Measurements from ENCODE around the gene MMP20. TPM values are rescaled to one million over a fixed set of nuclear protein-coding genes. Genes with fewer than 3 reads are reported as not detected.

Gene MMP20
- total and polyA plus RNA-seq, 2 of the 13 experiments (the other 11 are each of a cell fraction or from before 2014, with no cell fraction given), result 0.05 TPM; not detected in 1

GRCh38 chr11:102546923-102547471, 78.1 kb downstream of the MMP20 start:
- ChIA-PET POLR2A (no interaction called here), CTCF (ENCODE audit: low intra/inter-chr PET ratio, low total read pairs) (no interaction called here)
- no peaks in the 10 kb centered on the region for H3K4me1 ChIP-seq (ENCODE audit: insufficient read depth, low read length)
- no peaks in the 10 kb centered on the region for H3K79me2 ChIP-seq (ENCODE audit: insufficient read depth, low read length)
- no peak overlapping the region for H3K9ac ChIP-seq (ENCODE audit: insufficient read depth, low read depth, low read length)
- H3K27ac ChIP-seq (ENCODE audit: extremely low read length, insufficient read depth, low read length), result no peak overlapping the region
- no peaks in the 10 kb centered on the region for H3K36me3 ChIP-seq (replicated peaks in 1 of 2; ENCODE audit: control insufficient read depth in 1 of 2, insufficient read depth in 2 of 2, low read length in 2 of 2)
- no peak overlapping the region for H2AFZ ChIP-seq (ENCODE audit: low read length)
- in situ Hi-C loops (cut with HindIII; ENCODE audit: extremely low pct_ligation_motif_present, low pct_unique_long_range_greater_than_20kb) (no loop called here), intact Hi-C loops (cut with micrococcal nuclease; ENCODE audit: unreplicated experiment) (no loop called here)
- TF ChIP-seq ZNF326 (CRISPR knock-in tag; IDR thresholded peaks at IDR 0.05; ENCODE audit: borderline replicate concordance) (no peak), ZFP37 (CRISPR knock-in tag; IDR thresholded peaks at IDR 0.05; ENCODE audit: borderline replicate concordance) (no peak), SATB2 (CRISPR knock-in tag; IDR thresholded peaks at IDR 0.05) (no peak), ZNF552 (CRISPR knock-in tag; IDR thresholded peaks at IDR 0.05; ENCODE audit: borderline replicate concordance) (no peak)
- TF ChIP-seq, protein P1, sequence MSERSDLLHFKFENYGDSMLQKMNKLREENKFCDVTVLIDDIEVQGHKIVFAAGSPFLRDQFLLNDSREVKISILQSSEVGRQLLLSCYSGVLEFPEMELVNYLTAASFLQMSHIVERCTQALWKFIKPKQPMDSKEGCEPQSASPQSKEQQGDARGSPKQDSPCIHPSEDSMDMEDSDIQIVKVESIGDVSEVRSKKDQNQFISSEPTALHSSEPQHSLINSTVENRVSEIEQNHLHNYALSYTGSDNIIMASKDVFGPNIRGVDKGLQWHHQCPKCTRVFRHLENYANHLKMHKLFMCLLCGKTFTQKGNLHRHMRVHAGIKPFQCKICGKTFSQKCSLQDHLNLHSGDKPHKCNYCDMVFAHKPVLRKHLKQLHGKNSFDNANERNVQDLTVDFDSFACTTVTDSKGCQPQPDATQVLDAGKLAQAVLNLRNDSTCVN (CRISPR knock-in tag; IDR thresholded peaks at IDR 0.05; ENCODE audit: borderline replicate concordance), result no peak
- FAIRE-seq, result no peak
- peaks cover 0 to under 1% of the 10 kb centered on the region in 2 experiments; a peak in 1 of 5 replicates for H3K27me3 ChIP-seq (ENCODE audit: control insufficient read depth in 1 of 2, insufficient read depth in 2 of 2, low read length in 2 of 2)
- H3K4me3 ChIP-seq (replicated peaks in 1 of 3; ENCODE audit: insufficient read depth in 1 of 3, low read depth in 2 of 3, low read length in 3 of 3), result no peak overlapping the region
- H4K20me1 ChIP-seq (ENCODE audit: insufficient read depth, low read length), result no peaks in the 10 kb centered on the region
- no peak for ATAC-seq
- no peak overlapping the region for H3K4me2 ChIP-seq (ENCODE audit: low read depth, low read length)
- no TSS peak for BruUV-seq (replicated peaks)
- no peak for DNase-seq (ENCODE audit: low spot score)
- H3K9me3 ChIP-seq (ENCODE audit: low read length), result no peaks in the 10 kb centered on the region
- WGBS (ENCODE audit: low lambda C conversion rate), result 31% methylated on average over 3 of the region's 3 CpGs

DNA sequence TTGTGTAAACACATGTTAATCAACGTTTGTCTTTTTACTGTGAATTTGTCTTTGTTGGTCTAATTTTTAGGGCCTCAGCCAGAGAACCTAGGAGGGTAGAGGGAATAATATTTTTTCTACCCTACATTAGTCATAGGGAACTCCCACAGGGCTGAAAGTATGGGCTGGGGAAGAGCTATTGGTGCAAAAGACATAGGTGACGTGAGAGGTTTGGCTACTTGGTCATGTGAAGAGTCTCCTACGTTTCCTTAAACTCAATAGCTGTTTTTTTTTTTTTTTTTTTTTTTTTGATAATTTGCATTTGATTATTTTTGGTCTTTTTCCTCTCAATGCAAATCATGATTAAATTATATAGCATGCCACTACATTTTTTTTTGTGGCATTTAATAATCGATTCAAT, 78.7 kb downstream of the MMP20 start:
- no peak overlapping the region for H3K9ac ChIP-seq (ENCODE audit: insufficient read depth, low read depth, low read length)
- POLR2A ChIA-PET, result no interaction called here
- in situ Hi-C loops (cut with HindIII; ENCODE audit: extremely low pct_ligation_motif_present, low pct_unique_long_range_greater_than_20kb), result no loop called here
- TF ChIP-seq SYNCRIP (IDR thresholded peaks at IDR 0.05; ENCODE audit: insufficient read depth, low read depth, low read length) (no peak), ZNF318 (CRISPR knock-in tag; IDR thresholded peaks at IDR 0.05) (no peak), AGO2 (optimal IDR thresholded peaks at IDR 0.05; ENCODE audit: low read depth, low read length) (no peak), TSC22D2 (CRISPR knock-in tag; IDR thresholded peaks at IDR 0.05; ENCODE audit: borderline replicate concordance) (no peak)

More for the DNA sequence above, 78.7 kb downstream of the MMP20 start:
- CTCF ChIA-PET (ENCODE audit: low intra/inter-chr PET ratio, low total read pairs), result no interaction called here
- Histone ChIP-seq H3K4me1 (ENCODE audit: insufficient read depth, low read length) (no peaks in the 10 kb centered on the region), H3K36me3 (replicated peaks in 1 of 2; ENCODE audit: control insufficient read depth in 1 of 2, insufficient read depth in 2 of 2, low read length in 2 of 2) (no peaks in the 10 kb centered on the region), H4K20me1 (ENCODE audit: insufficient read depth, low read length) (no peaks in the 10 kb centered on the region), H3K27ac (ENCODE audit: extremely low read length, insufficient read depth, low read length) (no peak overlapping the region), H3K4me2 (ENCODE audit: low read depth, low read length) (no peak overlapping the region), H3K4me3 (replicated peaks in 1 of 3; ENCODE audit: insufficient read depth in 1 of 3, low read depth in 2 of 3, low read length in 3 of 3) (no peak overlapping the region), H3K9me3 (ENCODE audit: low read length) (no peaks in the 10 kb centered on the region), H3K79me2 (ENCODE audit: insufficient read depth, low read length) (no peaks in the 10 kb centered on the region), H2AFZ (ENCODE audit: low read length) (no peak overlapping the region), H3K27me3 (ENCODE audit: control insufficient read depth in 1 of 2, insufficient read depth in 2 of 2, low read length in 2 of 2) (no peaks in the 10 kb centered on the region; a peak in 1 of 5 replicates)
- 15% methylated on average over 4 of the region's 4 CpGs for WGBS (ENCODE audit: low lambda C conversion rate)
- DNase-seq (ENCODE audit: low spot score) (no peak), FAIRE-seq (no peak), ATAC-seq (no peak)
- BruUV-seq (replicated peaks), result no TSS peak
- intact Hi-C loops (cut with micrococcal nuclease; ENCODE audit: unreplicated experiment), result no loop called here

All from HepG2 (cell line).